ENCODE data around the gene RELCH.
"Not testable (repeated sequence)": the region's sequence is repeated elsewhere in the genome, so short reads cannot be mapped to it uniquely, and the experiment has no call there.

Gene RELCH

GRCh38 chr18:62186774-62187542 is at the start of gene RELCH, which contains the start of gene PIGN:
TSS of gene RELCH (plus strand) at chr18:62187255. CDS start at chr18:62187506, 251 bp downstream.
TSS of gene PIGN (minus strand) at chr18:62187056. CDS start at chr18:62161353, 25,703 bp downstream.
- peak; percentile 82 to 94 for DNase-seq (ENCODE audit: extremely low read depth in 1 of 2, low read depth in 1 of 2)

DNA sequence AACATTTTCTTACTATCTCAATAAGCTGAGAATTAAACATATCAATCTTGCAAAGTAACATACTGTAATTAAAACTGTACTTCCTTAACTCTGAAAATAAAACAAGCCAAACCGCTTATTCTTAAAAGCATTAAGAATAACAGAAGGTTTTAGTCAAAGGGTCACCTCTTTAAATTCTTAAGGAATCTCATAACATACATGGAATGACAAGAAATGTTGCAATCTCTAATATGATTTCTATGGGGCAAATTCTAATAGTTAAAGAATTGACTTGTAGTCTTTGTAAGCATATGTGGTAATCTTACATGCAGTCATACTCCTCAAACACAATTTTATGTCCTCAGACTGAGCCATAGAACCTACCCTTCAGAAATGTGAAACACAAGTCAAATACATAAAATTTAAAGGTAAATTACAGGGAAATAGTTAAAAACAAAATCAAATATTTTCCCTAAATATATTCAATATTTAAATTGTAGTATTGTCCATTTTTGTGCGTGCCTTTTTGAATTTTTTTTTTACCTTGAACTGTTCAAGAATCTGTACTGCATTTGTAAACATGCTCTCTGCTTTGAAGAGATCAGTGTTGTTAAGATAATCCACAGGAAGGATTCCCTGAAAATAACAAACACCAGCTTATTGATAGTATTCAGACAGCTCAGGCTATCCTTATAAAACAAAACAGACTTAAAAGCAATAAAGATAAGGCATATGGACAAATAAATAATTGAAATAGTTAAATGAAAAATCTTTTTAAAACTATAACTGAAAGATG is 48.4 kb upstream of the RELCH start:
- DNase-seq (ENCODE audit: extremely low read depth in 1 of 2, low read depth in 1 of 2) = no peak

DNA sequence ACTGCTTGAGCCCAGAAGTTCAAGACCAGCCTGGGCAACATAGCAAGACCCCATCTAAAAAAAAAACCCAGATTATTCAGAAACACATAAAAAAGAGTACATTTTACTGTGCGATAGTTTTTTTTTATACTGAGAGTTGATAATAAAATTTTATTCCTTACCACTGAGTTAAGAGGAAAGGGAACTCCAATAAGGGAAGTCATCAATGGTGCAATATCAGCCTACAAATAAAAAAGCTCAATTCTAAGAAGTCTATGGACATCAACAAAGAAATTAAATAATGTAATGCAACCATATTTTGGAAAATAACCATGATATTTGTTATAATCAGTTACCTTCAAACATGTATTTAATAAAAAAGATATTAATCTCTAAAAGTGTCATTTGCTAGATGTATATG is 46.8 kb upstream of the RELCH start:
- DNase-seq (ENCODE audit: extremely low read depth in 1 of 2, low read depth in 1 of 2) = no peak

GRCh38 chr18:62144338-62144737 is 42.7 kb upstream of the RELCH start:
- no peak for DNase-seq (ENCODE audit: extremely low read depth in 1 of 2, low read depth in 1 of 2)

DNA sequence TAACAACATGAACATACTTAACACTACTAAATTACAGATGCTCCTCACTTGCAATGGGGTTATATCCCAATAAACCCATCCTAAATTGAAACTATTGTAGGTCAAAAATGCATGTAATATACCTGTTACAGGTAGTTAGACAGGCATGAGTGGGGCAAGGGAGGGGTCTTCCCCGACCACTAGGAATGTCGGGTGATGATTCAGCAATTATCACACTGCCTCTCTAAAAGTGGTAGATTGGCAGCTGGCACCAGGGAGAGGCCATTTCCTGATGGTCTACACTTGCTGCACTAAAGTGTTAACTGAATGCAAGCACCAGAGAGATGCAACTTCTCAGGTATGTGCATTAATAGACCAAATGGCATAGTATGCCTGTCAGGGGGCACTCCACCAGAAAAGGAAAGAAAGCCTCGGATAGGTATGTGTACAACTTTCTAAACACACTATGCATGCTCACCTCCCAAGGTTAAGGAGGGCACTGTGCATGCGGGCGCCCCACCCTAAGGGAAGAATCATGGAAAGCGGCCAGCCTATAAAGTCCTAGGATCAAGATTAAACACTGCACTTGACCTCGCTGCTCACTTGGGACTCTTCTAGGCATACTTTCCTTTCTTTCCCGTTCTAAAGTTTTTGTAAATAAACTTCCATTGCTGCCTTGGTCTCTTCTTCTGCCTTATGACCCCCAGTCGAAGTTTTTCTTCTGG is 35.8 kb upstream of the RELCH start:
- no peak for DNase-seq (ENCODE audit: extremely low read depth in 1 of 2, low read depth in 1 of 2)

GRCh38 chr18:62152844-62153243 is 34.2 kb upstream of the RELCH start:
- no peak for DNase-seq (ENCODE audit: extremely low read depth in 1 of 2, low read depth in 1 of 2)

GRCh38 chr18:62157843-62158242 is 29.2 kb upstream of the RELCH start:
- DNase-seq (ENCODE audit: extremely low read depth in 1 of 2, low read depth in 1 of 2) = no peak

GRCh38 chr18:62164310-62164709 is 22.7 kb upstream of the RELCH start:
- no peak for DNase-seq (ENCODE audit: extremely low read depth in 1 of 2, low read depth in 1 of 2)

- DNase-seq (ENCODE audit: extremely low read depth in 1 of 2, low read depth in 1 of 2) = no peak
Measured at GRCh38 chr18:62164855-62165487, 22.1 kb upstream of the RELCH start.

- DNase-seq (ENCODE audit: extremely low read depth in 1 of 2, low read depth in 1 of 2) = no peak
Measured at GRCh38 chr18:62165583-62165982, 21.5 kb upstream of the RELCH start.

DNA sequence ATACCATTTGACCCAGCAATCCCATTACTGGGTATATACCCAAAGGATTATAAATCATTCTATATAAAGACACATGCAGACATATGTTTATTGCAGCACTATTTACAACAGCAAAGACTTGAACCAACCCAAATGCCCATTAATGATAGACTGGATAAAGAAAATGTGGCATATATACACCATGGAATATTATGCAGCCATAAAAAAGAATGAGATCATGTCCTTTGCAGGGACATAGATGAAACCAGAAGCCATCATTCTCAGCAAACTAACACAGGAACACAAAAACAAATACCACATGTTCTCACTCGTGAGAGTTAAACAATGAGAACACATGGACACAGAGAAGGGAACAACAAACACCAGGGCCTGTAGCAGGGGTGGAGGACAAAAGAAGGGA is 20.5 kb upstream of the RELCH start:
- not testable (repeated sequence) for DNase-seq (ENCODE audit: extremely low read depth in 1 of 2, low read depth in 1 of 2)

GRCh38 chr18:62170857-62171256 is 16.2 kb upstream of the RELCH start:
- DNase-seq (ENCODE audit: extremely low read depth in 1 of 2, low read depth in 1 of 2) = no peak

- DNase-seq (ENCODE audit: extremely low read depth in 1 of 2, low read depth in 1 of 2) = no peak
Measured at GRCh38 chr18:62172298-62172697, 14.8 kb upstream of the RELCH start.

DNA sequence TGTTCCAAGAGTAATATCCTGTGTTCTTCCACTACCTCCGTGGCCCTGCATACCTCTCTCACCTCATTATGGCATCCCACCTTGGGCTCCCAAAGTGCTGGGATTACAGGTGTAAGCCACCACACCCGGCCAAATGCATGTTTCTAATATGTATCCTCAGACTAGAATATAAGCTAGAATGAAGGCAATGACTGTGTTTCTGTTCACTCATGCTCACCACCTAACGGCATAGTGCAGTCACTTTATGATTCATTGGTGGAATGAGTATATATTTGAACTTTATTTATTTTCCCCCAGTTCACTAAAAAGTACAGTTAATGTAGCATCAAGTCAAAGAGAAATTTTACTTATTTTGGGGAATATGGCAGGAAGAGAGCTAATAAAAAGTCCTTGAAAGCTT is 11.5 kb upstream of the RELCH start:
- no peak for DNase-seq (ENCODE audit: extremely low read depth in 1 of 2, low read depth in 1 of 2)

DNA sequence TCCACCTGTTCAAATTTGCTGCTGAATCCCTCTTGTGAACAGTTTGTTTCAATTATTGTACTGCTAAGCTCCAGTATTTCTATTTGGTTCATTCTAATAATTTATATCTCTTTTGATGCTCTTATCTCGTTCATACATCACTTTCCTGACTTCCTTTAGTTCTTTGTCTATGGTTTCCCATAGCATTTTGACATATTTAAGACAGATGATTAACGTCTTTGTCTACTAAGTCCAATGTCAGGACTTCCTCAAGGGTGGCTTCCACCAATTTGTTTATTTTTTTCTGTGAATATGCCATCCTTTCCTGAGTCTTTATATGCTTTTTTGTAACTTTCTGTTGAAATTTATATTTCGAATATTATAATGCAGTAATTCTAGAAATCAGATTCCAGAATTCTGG is 9.8 kb upstream of the RELCH start:
- DNase-seq (ENCODE audit: extremely low read depth in 1 of 2, low read depth in 1 of 2) = no peak

- no peak for DNase-seq (ENCODE audit: extremely low read depth in 1 of 2, low read depth in 1 of 2)
Measured at GRCh38 chr18:62179213-62179612, 7.8 kb upstream of the RELCH start.

DNA sequence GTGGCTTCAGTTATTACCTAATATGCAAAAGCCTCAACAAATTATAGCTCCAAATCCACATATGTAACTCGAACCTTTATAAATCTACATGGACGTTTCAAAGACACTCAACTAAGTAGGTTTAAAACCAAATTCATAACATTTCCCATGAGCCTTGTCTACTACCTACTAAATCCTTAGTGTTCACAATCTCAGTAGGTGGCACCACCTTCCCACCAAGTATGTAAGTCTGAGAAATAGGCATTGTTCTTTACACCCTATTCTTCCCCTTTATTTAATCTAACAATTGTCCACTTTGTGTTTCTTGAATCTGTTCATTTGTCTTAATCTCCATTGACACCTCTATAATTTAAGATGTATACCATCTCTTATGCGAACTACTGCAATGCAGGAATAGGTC is 4.8 kb upstream of the RELCH start:
- DNase-seq (ENCODE audit: extremely low read depth in 1 of 2, low read depth in 1 of 2) = no peak

DNA sequence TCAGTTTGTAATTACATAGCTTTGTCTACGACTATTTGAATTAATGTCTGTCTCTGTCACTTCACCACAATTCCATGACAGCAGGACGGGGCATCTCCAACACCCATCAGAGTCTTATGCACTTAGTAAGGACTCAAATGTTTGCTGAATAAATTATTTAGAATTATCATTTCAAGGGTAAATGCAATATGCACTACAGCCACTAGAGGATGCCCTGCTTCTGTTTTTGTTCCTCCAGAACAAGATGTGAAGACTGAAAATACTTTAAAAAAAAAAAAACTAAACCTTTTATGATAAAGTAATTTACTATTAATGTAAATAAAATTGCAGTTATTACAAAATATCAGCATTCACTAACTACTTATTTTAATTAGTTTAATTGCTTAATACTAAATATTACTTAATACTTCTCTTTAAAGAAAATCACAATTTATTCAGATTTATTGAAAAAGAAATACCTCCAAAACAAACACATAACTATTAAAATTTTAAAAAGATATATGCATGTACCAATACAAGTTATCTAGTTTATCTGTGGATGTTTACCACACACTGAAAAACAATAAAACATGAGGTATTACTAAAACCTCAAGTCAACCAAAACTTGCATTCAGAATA is 3.4 kb upstream of the RELCH start:
- peak in 1 of 2 donors; percentile 12 for DNase-seq (ENCODE audit: extremely low read depth in 1 of 2, low read depth in 1 of 2)

DNA sequence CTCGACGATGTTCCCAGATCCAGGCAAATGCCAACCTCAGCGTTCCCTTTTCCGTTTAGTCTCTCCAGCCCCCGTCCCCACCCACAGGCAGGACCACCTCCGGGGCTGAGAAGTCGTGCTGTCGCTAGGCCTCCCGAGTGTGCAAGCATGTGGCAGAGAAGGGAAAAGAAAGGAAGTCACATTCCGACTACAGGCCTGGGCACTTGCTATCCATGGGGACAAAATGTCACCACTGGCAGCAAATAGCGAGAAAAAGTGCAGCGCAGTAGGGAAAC is 619 bp upstream of the RELCH start:
- no peak for DNase-seq (ENCODE audit: extremely low read depth in 1 of 2, low read depth in 1 of 2)

GRCh38 chr18:62187543-62188510 is 772 bp downstream of the RELCH start:
- DNase-seq (ENCODE audit: extremely low read depth in 1 of 2, low read depth in 1 of 2) = no peak
